Activated T-helper 2 cell treated with anti-CD3 and anti-CD28 coated beads, Interferon-gamma antibody, Interleukin-2, Interleukin-4, amounts not matched to agents 10 μg/mL and 5 μg/mL and 100 μg/mL, durations not matched to agents 14 hours and 24 hours and 36 hours (primary cell): Measurements from ENCODE around the gene E2F6. TPM values are rescaled to one million over a fixed set of nuclear protein-coding genes. Genes with fewer than 3 reads are reported as not detected.
"Not testable (repeated sequence)": the region's sequence is repeated elsewhere in the genome, so short reads cannot be mapped to it uniquely, and the experiment has no call there.

Source experiments
- DNase-seq: peaks from one replicate; pipeline ENCODE4 v3.0.0; 2021; ENCODE audit warnings: low spot score
- H3K27ac Mint-ChIP-seq: one replicate; pipeline ENCODE4 v1.8.0; 2021; ENCODE audit warnings: mixed read lengths
- H3K27me3 Mint-ChIP-seq: one replicate; pipeline ENCODE4 v1.8.0; 2021; ENCODE audit warnings: low read depth, mixed read lengths
- H3K36me3 Mint-ChIP-seq: one replicate; pipeline ENCODE4 v1.8.0; 2021; ENCODE audit warnings: low read depth, mixed read lengths
- H3K4me1 Mint-ChIP-seq: one replicate; pipeline ENCODE4 v1.8.0; 2021; ENCODE audit warnings: low read depth, mixed read lengths
- H3K4me3 Mint-ChIP-seq: one replicate; pipeline ENCODE4 v1.8.0; 2021; ENCODE audit warnings: low read depth, mild to moderate bottlenecking, moderate library complexity, mixed read lengths
- H3K9me3 Mint-ChIP-seq: one replicate; pipeline ENCODE4 v1.8.0; 2021; ENCODE audit warnings: mixed read lengths
- intact Hi-C: fragments of 100-400 bp; cut with micrococcal nuclease; formaldehyde crosslinking; loops from one replicate; pipeline ENCODE4 v1.15.1; 2023
- total RNA-seq: library from RNA; stranded (reverse); gene quantifications from 2 replicates; pipeline ENCODE4 v1.2.3, GENCODE V29; 2022

E2F6 gene
- total RNA-seq, 1 donor from 2014 or later: 18.2 TPM

- no peak for DNase-seq
- Mint-ChIP-seq H3K27me3 (peaks cover 7% of the 10 kb centered on the region), H3K36me3 (no peaks in the 10 kb centered on the region), H3K27ac (no peak overlapping the region), H3K4me1 (no peaks in the 10 kb centered on the region), H3K4me3 (no peak overlapping the region), H3K9me3 (peaks cover 13% of the 10 kb centered on the region)
- intact Hi-C loops: no loop called here
Measured at GRCh38 chr2:11414372-11415124, 51.4 kb downstream of the E2F6 start.

GRCh38 chr2:11412449-11412810 is 53.5 kb downstream of the E2F6 start:
- no peak overlapping the region for H3K27ac Mint-ChIP-seq
- no peak for DNase-seq
- intact Hi-C loops: no loop called here
- peaks cover 7% of the 10 kb centered on the region for H3K27me3 Mint-ChIP-seq
- no peaks in the 10 kb centered on the region for H3K4me1 Mint-ChIP-seq
- no peaks in the 10 kb centered on the region for H3K36me3 Mint-ChIP-seq
- H3K4me3 Mint-ChIP-seq: no peak overlapping the region
- peaks cover 7% of the 10 kb centered on the region for H3K9me3 Mint-ChIP-seq

DNA sequence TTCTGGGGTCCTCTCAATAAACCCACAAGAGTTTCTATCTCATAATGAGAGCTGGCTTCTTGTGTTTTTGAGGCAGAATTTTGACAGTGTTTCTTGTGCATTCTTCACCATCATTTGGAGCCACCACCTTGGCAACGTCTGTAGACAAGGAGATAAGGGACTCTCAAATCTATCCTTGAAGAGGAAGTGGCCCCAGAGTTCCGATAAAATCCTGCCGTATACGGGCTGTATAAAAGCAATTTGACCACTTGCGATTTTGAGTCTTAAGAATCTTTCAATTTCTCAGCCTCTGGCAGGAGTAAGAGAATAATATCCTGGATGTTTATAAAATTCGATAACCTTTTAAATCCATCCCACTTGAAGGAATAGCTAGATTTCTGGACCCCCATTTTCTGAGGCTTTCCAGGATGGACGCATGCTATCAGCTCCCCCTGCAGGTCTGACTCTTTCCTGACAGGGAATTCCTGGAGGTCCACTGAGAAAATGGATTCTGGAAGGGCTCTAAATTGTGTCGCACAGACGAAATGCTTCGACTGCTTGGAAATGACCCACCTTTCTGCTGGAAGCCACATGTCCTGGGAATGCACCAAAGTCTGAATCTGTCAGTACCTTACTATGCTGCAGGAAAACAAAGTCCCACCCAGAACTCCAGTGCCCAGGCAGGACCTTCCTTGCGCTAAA is 54.1 kb downstream of the E2F6 start:
- no peaks in the 10 kb centered on the region for H3K4me1 Mint-ChIP-seq
- peaks cover 7% of the 10 kb centered on the region for H3K27me3 Mint-ChIP-seq
- no peak overlapping the region for H3K4me3 Mint-ChIP-seq
- no peaks in the 10 kb centered on the region for H3K36me3 Mint-ChIP-seq
- H3K27ac Mint-ChIP-seq: no peak overlapping the region
- intact Hi-C loops: no loop called here
- peaks cover 7% of the 10 kb centered on the region for H3K9me3 Mint-ChIP-seq
- no peak for DNase-seq

DNA sequence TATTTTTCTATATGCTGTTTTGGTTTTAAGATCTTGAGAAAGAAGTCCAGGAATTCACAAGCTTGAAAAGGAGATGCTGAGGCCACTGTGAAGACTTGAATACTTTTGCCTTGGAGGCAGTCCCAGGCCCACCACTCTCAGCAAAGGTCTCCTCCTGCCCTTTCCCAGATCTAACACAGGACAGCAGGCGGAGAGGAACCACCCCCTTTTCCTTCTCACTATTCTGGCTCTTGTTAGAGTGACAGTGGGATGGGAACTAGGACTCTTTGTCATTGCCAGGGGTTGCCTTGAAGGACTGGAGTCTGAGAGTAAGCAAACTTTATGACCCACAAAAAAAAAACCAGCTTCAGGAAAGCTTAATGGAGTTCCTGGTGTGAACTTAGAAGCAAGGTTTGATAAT is 54.7 kb downstream of the E2F6 start:
- intact Hi-C loops: no loop called here
- DNase-seq: no peak
- Mint-ChIP-seq H3K27ac (no peak overlapping the region), H3K9me3 (peaks cover 6% of the 10 kb centered on the region), H3K27me3 (peaks cover 7% of the 10 kb centered on the region), H3K4me3 (no peak overlapping the region), H3K36me3 (no peaks in the 10 kb centered on the region), H3K4me1 (no peaks in the 10 kb centered on the region)

DNA sequence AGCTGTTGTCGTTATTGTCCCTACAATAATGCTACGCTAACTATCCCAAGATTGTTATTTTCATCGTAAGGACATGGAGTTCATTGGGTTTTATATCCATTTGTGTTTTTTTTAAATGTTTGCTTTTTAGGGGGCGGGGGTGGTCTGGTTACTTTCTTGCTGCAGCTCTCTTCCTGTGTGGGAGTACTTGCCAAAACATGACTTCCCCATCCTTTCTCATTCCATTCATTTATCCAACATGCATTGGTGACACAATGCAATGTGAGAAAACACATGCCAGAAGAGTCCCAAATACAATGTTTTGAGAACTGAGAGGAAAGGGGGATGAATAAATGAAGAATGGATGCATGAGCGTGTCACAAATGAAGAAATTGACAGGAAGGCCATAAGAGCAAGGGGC is 55.9 kb downstream of the E2F6 start:
- DNase-seq: no peak
- no peaks in the 10 kb centered on the region for H3K36me3 Mint-ChIP-seq
- H3K27ac Mint-ChIP-seq: no peak overlapping the region
- H3K27me3 Mint-ChIP-seq: peaks cover 7% of the 10 kb centered on the region
- intact Hi-C loops: no loop called here
- H3K4me3 Mint-ChIP-seq: no peak overlapping the region
- no peaks in the 10 kb centered on the region for H3K9me3 Mint-ChIP-seq
- H3K4me1 Mint-ChIP-seq: no peaks in the 10 kb centered on the region

DNA sequence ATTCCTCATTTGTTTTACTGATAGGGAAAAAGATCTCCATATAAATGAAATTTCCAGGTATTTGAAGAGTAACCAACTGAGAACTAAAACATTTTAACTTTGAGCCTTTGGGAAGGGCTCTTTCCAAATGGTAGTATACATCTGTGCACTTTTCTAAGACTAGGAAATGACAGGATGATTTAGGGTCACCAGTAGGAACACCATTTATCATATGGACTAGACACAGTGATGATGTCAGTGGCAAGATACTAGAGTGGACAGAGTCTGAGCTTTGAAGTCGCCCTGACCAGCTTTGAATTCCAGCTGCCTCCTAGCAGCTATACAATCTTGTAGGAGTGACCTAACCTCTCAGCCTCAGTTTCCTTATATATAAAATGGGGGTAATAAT is 56.4 kb downstream of the E2F6 start:
- no peaks in the 10 kb centered on the region for H3K36me3 Mint-ChIP-seq
- DNase-seq: no peak
- intact Hi-C loops: no loop called here
- H3K4me1 Mint-ChIP-seq: no peaks in the 10 kb centered on the region
- H3K4me3 Mint-ChIP-seq: no peak overlapping the region
- no peaks in the 10 kb centered on the region for H3K9me3 Mint-ChIP-seq
- H3K27me3 Mint-ChIP-seq: peaks cover 7% of the 10 kb centered on the region
- H3K27ac Mint-ChIP-seq: no peak overlapping the region

GRCh38 chr2:11408959-11409571 is 56.9 kb downstream of the E2F6 start:
- intact Hi-C loops: no loop called here
- Mint-ChIP-seq H3K27ac (no peak overlapping the region), H3K4me3 (no peak overlapping the region), H3K27me3 (peaks cover 7% of the 10 kb centered on the region), H3K9me3 (no peaks in the 10 kb centered on the region), H3K36me3 (no peaks in the 10 kb centered on the region), H3K4me1 (no peaks in the 10 kb centered on the region)
- DNase-seq: no peak

DNA sequence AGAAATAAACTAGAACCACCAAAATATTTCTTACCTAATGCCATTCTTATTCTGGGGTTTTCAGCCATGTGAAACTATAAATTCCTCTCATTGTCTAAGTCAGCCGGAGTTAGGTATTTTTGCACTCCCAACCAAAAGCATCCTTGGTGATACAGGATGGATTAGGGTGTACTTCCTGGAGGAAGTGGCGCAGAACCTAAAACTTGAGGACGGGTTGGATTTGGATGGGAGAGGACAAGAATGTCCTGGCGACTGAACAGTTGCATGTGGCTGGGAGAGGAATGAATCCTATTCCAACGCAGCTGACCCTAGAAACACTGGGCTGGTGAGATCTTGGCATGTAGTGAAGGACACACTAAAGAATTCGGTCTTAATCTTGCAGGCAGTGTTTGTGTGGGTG is 58.5 kb downstream of the E2F6 start:
- Mint-ChIP-seq H3K4me3 (no peak overlapping the region), H3K36me3 (no peaks in the 10 kb centered on the region), H3K27me3 (peaks cover 7% of the 10 kb centered on the region), H3K9me3 (no peaks in the 10 kb centered on the region), H3K27ac (no peak overlapping the region), H3K4me1 (no peaks in the 10 kb centered on the region)
- intact Hi-C loops: no loop called here
- no peak for DNase-seq

DNA sequence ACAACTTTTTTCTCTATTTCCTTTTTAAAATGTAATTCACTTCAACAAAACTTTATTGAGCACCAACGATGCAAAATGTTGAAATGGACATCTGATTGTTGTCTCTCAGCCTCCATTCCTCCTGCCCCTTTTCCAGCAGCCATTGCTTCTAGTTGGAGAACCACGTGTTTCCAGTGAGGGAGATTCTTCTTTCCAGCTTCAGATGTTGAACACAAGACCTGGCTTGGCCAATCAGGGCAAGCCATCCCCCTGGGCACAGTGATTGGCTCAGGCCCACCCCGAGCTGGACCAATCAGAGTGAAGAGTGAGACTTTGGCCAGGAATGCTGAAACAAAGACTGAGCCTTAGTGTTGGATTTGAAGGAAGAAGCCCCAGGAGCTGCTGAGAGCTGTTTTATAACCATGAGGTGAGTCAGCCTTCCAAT is 59.0 kb downstream of the E2F6 start:
- H3K36me3 Mint-ChIP-seq: no peaks in the 10 kb centered on the region
- no peak for DNase-seq
- no peaks in the 10 kb centered on the region for H3K9me3 Mint-ChIP-seq
- no peak overlapping the region for H3K27ac Mint-ChIP-seq
- no peak overlapping the region for H3K4me3 Mint-ChIP-seq
- intact Hi-C loops: no loop called here
- H3K27me3 Mint-ChIP-seq: peaks cover 7% of the 10 kb centered on the region
- no peaks in the 10 kb centered on the region for H3K4me1 Mint-ChIP-seq

- Mint-ChIP-seq H3K4me3 (no peak overlapping the region), H3K9me3 (no peaks in the 10 kb centered on the region), H3K36me3 (no peaks in the 10 kb centered on the region), H3K27ac (no peak overlapping the region), H3K4me1 (no peaks in the 10 kb centered on the region), H3K27me3 (peaks cover 5% of the 10 kb centered on the region)
- intact Hi-C loops: no loop called here
- DNase-seq: no peak
Measured at GRCh38 chr2:11406267-11406957, 59.5 kb downstream of the E2F6 start.

- no peaks in the 10 kb centered on the region for H3K9me3 Mint-ChIP-seq
- H3K4me1 Mint-ChIP-seq: no peaks in the 10 kb centered on the region
- H3K36me3 Mint-ChIP-seq: no peaks in the 10 kb centered on the region
- DNase-seq: no peak
- peaks cover 2% of the 10 kb centered on the region for H3K27me3 Mint-ChIP-seq
- H3K27ac Mint-ChIP-seq: no peak overlapping the region
- no peak overlapping the region for H3K4me3 Mint-ChIP-seq
- intact Hi-C loops: no loop called here
Measured at GRCh38 chr2:11405599-11406266, 60.2 kb downstream of the E2F6 start.

GRCh38 chr2:11405074-11405406 is 60.9 kb downstream of the E2F6 start:
- intact Hi-C loops, DNase-seq, H3K9me3 Mint-ChIP-seq, H3K27ac Mint-ChIP-seq, H3K36me3 Mint-ChIP-seq, H3K4me1 Mint-ChIP-seq, H3K4me3 Mint-ChIP-seq, H3K27me3 Mint-ChIP-seq: not testable (repeated sequence)
